Naive B cell (primary cell): ENCODE results near the gene HS6ST1. TPM values are rescaled to one million over a fixed set of nuclear protein-coding genes. Genes with fewer than 3 reads are reported as not detected.

Experiments used
- polyA plus RNA-seq, 6 donors: library from polyadenylated mRNA; unstranded; fragments of 300-500 nt; fragmentation: Illumina TruSeq; gene quantifications; one replicate each; pipeline ENCODE4 v1.2.3, GENCODE V29; 2021; ENCODE audit warnings: low read depth in 6 of 6

Gene HS6ST1
- polyA plus RNA-seq, 6 donors from 2014 or later: 3.3 to 11.5 (median 6.8) TPM

Other genes starting within 250 kb of the HS6ST1 start
- gene UGGT1, start 227.7 kb downstream of the HS6ST1 start, polyA plus RNA-seq: 10 to 100 TPM in 5 of 6 donors, under 1 TPM in 1; 0.71 to 18.0 (median 11.3) TPM